GM12801 (cell line): ENCODE data around the gene KCNJ13.

ENCODE experiments used
- CTCF ChIP-seq: IDR thresholded peaks from one replicate; pipeline ENCODE4 v1.5.1; 2011; ENCODE audit warnings: control low read depth; ENCODE audit not compliant: insufficient read length; ENCODE audit errors: extremely low read depth

The KCNJ13 gene

GRCh38 chr2:232783278-232783677 lies 6.9 kb upstream of the KCNJ13 start:
- TF ChIP-seq CTCF, result no peak

GRCh38 chr2:232781765-232782164 lies 5.4 kb upstream of the KCNJ13 start:
- no peak for TF ChIP-seq CTCF

GRCh38 chr2:232779934-232780333 lies 3.6 kb upstream of the KCNJ13 start:
- TF ChIP-seq CTCF, result no peak

GRCh38 chr2:232779465-232779864 lies 3.1 kb upstream of the KCNJ13 start:
- TF ChIP-seq CTCF, result no peak

- no peak for TF ChIP-seq CTCF
Measured at GRCh38 chr2:232777276-232777675, 911 bp upstream of the KCNJ13 start.

GRCh38 chr2:232773815-232774214 lies 2.5 kb downstream of the KCNJ13 start:
- no peak for TF ChIP-seq CTCF

- no peak for TF ChIP-seq CTCF
Measured at GRCh38 chr2:232772531-232772930, 3.8 kb downstream of the KCNJ13 start.

GRCh38 chr2:232771870-232772269 lies 4.5 kb downstream of the KCNJ13 start:
- no peak for TF ChIP-seq CTCF
